Activated naive CD8-positive, alpha-beta T cell treated with anti-CD3 and anti-CD28 coated beads, Interleukin-2, amount 10 ng/mL, durations not matched to agents 7 days and 5 days (primary cell): ENCODE results near the gene TCP11X2. TPM values are rescaled to one million over a fixed set of nuclear protein-coding genes. Genes with fewer than 3 reads are reported as not detected.

Source experiments
- total RNA-seq, 2 experiments: library from RNA; stranded (reverse); gene quantifications; one replicate each; pipeline ENCODE4 v1.2.3, GENCODE V29; 2021

The TCP11X2 gene
- total RNA-seq, 2 experiments from 2014 or later, result not detected

Other genes with a start within 250 kb of the TCP11X2 start
- not detected for gene NXF2, start 224.6 kb downstream of the TCP11X2 start, total RNA-seq
- gene NXF2B, start 31.8 kb downstream of the TCP11X2 start, total RNA-seq, result not detected
- under 1 TPM in 1 of 2 experiments, not detected in 1; 0.62 TPM for gene TMSB15A, start 44.9 kb upstream of the TCP11X2 start, total RNA-seq
- gene ARMCX5, start 127.7 kb upstream of the TCP11X2 start, total RNA-seq, result 1 to 10 TPM; 7.1 to 8.2 TPM
- 10 to 100 TPM; 12.7 to 14.0 TPM for gene GPRASP1, start 179.7 kb upstream of the TCP11X2 start, total RNA-seq
- gene GPRASP2, start 240.6 kb upstream of the TCP11X2 start, total RNA-seq, result under 1 TPM; 0.77 to 0.89 TPM
- 1 to 10 TPM; 2.0 to 2.2 TPM for gene GPRASP3, start 248.9 kb upstream of the TCP11X2 start, total RNA-seq